GM12874 (cell line): ENCODE data around the gene CMIP.

Experiments
- TF ChIP-seq, protein P1 (sequence below): IDR thresholded peaks from 2 replicates; pipeline ENCODE4 v1.5.1; 2011; ENCODE audit warnings: low read depth, mild to moderate bottlenecking, control low read depth, low read length, moderate library complexity; ENCODE audit not compliant: insufficient read depth

CMIP gene

GRCh38 chr16:81469183-81469677, 24.6 kb downstream of the CMIP start:
- TF ChIP-seq, protein P1, sequence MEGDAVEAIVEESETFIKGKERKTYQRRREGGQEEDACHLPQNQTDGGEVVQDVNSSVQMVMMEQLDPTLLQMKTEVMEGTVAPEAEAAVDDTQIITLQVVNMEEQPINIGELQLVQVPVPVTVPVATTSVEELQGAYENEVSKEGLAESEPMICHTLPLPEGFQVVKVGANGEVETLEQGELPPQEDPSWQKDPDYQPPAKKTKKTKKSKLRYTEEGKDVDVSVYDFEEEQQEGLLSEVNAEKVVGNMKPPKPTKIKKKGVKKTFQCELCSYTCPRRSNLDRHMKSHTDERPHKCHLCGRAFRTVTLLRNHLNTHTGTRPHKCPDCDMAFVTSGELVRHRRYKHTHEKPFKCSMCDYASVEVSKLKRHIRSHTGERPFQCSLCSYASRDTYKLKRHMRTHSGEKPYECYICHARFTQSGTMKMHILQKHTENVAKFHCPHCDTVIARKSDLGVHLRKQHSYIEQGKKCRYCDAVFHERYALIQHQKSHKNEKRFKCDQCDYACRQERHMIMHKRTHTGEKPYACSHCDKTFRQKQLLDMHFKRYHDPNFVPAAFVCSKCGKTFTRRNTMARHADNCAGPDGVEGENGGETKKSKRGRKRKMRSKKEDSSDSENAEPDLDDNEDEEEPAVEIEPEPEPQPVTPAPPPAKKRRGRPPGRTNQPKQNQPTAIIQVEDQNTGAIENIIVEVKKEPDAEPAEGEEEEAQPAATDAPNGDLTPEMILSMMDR = no peak

- TF ChIP-seq, protein P1 = no peak
Observed at GRCh38 chr16:81469710-81470535, 25.3 kb downstream of the CMIP start.

DNA sequence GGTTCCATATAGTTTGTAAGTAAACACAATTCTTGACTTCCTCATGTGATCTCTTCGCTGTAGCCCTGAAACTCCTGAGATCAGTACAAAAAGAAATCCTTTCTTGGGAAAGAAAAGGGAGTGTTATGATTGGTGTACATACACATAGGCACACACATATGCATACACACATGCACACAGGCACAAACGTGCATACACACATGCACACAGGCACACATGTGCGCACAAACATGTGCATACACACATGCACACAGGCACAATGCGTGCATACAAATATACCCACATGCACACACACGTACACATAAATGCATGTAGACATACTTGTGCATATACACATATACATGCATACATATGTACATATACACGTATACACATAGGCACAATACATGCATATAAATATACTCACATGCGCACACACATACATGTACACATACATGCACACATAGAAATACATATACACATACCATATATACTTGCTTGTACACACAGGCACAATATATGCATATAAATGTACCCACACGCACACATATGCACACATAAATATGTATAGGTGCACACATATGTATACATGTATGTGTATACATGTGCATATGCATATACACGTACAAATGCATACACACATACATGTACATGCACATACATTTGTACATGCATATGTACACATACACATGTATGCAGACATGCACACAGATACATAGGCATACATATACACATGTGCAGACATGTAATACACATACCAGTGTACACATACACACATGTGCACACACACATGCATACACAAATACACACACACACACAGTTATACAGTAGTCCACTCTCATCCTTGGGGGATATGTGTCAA, 26.4 kb downstream of the CMIP start:
- TF ChIP-seq, protein P1 = no peak

DNA sequence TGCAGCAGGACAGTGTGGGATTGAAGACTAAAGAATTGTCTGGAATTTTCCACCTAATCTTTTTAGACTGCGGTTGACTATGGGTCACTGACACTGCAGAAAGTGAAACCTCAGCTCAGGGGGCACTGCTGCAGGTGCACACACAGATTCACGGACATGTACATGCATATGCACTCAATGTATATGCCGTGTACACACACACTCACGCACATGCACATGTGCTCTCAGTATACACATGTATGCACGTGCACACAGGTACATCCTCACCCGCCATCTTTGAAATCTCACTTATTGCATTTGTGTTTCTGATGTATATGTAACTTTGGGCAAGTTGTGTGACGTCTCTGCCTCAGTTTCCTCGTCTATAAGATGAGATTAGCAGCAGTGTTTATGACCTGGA, 27.3 kb downstream of the CMIP start:
- TF ChIP-seq, protein P1 = no peak

- TF ChIP-seq, protein P1 = no peak
Observed at GRCh38 chr16:81472391-81472790, 27.8 kb downstream of the CMIP start.

DNA sequence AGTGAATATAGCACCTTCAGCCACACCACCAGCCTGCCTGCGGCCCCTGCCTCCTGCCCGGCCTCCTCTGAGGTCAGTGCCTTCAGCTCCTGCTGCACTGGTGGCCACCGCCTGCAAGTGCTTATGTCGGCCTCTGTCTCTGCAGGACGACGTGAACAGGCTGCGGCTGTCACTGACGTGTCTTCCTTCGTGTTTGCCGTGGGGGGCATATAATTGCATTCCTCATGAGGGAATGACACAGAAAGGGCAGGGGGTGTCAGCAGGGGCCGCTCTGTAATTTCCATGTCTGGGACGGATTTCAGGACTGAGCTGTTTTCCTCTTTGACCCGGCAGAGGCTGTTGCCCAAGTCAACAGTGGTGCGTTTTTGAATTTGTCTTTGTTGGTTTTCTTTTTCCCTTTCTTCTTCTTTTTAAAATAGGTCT, 28.5 kb downstream of the CMIP start:
- TF ChIP-seq, protein P1 = no peak

- TF ChIP-seq, protein P1 = no peak
Observed at GRCh38 chr16:81473558-81473957, 28.9 kb downstream of the CMIP start.
